HepG2 (cell line): ENCODE measurements around the gene OSBPL9. TPM values are rescaled to one million over a fixed set of nuclear protein-coding genes. Genes with fewer than 3 reads are reported as not detected.

Experiments
- ATAC-seq: fragments of 200-7000 bp; cut with Tn5 transposase; 3 replicates; pipeline ENCODE4 v1.9.1; 2020; ENCODE audit warnings: mild to moderate bottlenecking, moderate library complexity
- BruUV-seq: library from RNA; stranded (reverse); fragments of 400-500 nt; replicated peaks from 2 replicates; lab custom pipeline; 2021; lab: Mats Ljungman, UMichigan
- CTCF ChIA-PET: fragments of 300-600 bp; formaldehyde crosslinking; extraction: SDS; loops from one replicate; lab custom pipeline; 2021; ENCODE audit warnings: low total read pairs, inconsistent platforms, low intra/inter-chr PET ratio; lab: Yijun Ruan, JAX
- POLR2A ChIA-PET: fragments of 350-600 bp; sonication (Branson Sonifier 250); formaldehyde crosslinking; loops from one replicate; lab custom pipeline; 2020; ENCODE audit warnings: antibody characterized with exemption, inconsistent platforms; lab: Yijun Ruan, JAX
- DNase-seq: peaks from one replicate; pipeline ENCODE4 v3.0.0-alpha.2; 2015; ENCODE audit warnings: low spot score
- FAIRE-seq: peaks from 3 replicates; lab custom pipeline; 2011; peaks lifted over from hg19 to GRCh38; lab: Jason Lieb, UNC
- H2AFZ ChIP-seq: one replicate; pipeline ENCODE4 v1.6.1; 2011; ENCODE audit warnings: low read length, inconsistent platforms
- H3K27ac ChIP-seq: fragments of 300-600 bp; 3 replicates; pipeline ENCODE4 v1.8.0; 2011; ENCODE audit warnings: mixed run types, mild to moderate bottlenecking, mixed read lengths, low read length, inconsistent platforms; ENCODE audit not compliant: insufficient read depth; ENCODE audit errors: extremely low read length
- H3K27me3 ChIP-seq, 2 experiments: fragments of 200-600 bp in 1 of 2; 2 replicates in 1 of 2; 3 replicates in 1 of 2; pipeline versions ENCODE4 v1.6.0 to v1.8.0; 2011; ENCODE audit warnings: low read length in 2 of 2, mild to moderate bottlenecking in 2 of 2, moderate library complexity in 2 of 2, inconsistent platforms in 1 of 2; ENCODE audit not compliant: insufficient read depth in 2 of 2, control insufficient read depth in 1 of 2
- H3K36me3 ChIP-seq, 2 experiments: fragments of 200-600 bp in 1 of 2; replicated peaks in 1 of 2; 2 replicates in 1 of 2; 3 replicates in 1 of 2; pipeline versions ENCODE4 v1.5.1 to v1.8.0; 2011; ENCODE audit warnings: low read length in 2 of 2, inconsistent platforms in 1 of 2; ENCODE audit not compliant: insufficient read depth in 2 of 2, control insufficient read depth in 1 of 2
- H3K4me1 ChIP-seq: 2 replicates; pipeline ENCODE4 v1.5.1; 2012; ENCODE audit warnings: low read length, inconsistent platforms; ENCODE audit not compliant: insufficient read depth
- H3K4me2 ChIP-seq: 2 replicates; pipeline ENCODE4 v1.6.0; 2011; ENCODE audit warnings: low read depth, low read length, inconsistent platforms
- H3K4me3 ChIP-seq, 3 experiments: fragments of 200-600 bp in 1 of 3; sonication (generic), shearing (Covaris generic) in 1 of 3; replicated peaks in 1 of 3; 2 replicates each; pipeline ENCODE4 v1.5.1; 2011 to 2016; ENCODE audit warnings: low read length in 3 of 3, inconsistent platforms in 2 of 3, low read depth in 2 of 3, mild to moderate bottlenecking in 2 of 3, control low read depth in 1 of 3, mixed read lengths in 1 of 3; ENCODE audit not compliant: insufficient read depth in 1 of 3
- H3K79me2 ChIP-seq: one replicate; pipeline ENCODE4 v1.6.1; 2011; ENCODE audit warnings: low read length, inconsistent platforms; ENCODE audit not compliant: insufficient read depth
- H3K9ac ChIP-seq: 2 replicates; pipeline ENCODE4 v1.6.0; 2011; ENCODE audit warnings: mild to moderate bottlenecking, low read depth, low read length, inconsistent platforms; ENCODE audit not compliant: insufficient read depth
- H3K9me3 ChIP-seq: 2 replicates; pipeline ENCODE4 v1.5.1; 2012; ENCODE audit warnings: mild to moderate bottlenecking, low read length
- H4K20me1 ChIP-seq: 2 replicates; pipeline ENCODE4 v1.6.0; 2011; ENCODE audit warnings: inconsistent platforms, mild to moderate bottlenecking, low read length, moderate library complexity; ENCODE audit not compliant: insufficient read depth
- FOXA3 ChIP-seq: IDR thresholded peaks from 2 replicates; pipeline ENCODE4 v1.6.1; 2016; ENCODE audit warnings: missing genetic modification reagents, missing compliant biosample characterization
- GABPA ChIP-seq, 2 experiments: IDR thresholded peaks; 2 replicates each; pipeline ENCODE4 v1.6.1; 2011 to 2016; ENCODE audit warnings: low read depth in 2 of 2, low read length in 1 of 2, missing biosample characterization in 1 of 2, missing genetic modification characterization in 1 of 2
- GPN1 ChIP-seq: sonication (generic); formaldehyde crosslinking; IDR thresholded peaks from 2 replicates; pipeline ENCODE4 v1.5.1; 2020; ENCODE audit warnings: missing genetic modification reagents, borderline replicate concordance
- HNRNPUL1 ChIP-seq: fragments of 200-400 bp; formaldehyde crosslinking; IDR thresholded peaks from 2 replicates; pipeline ENCODE4 v1.6.1; 2017; ENCODE audit warnings: low read depth, mild to moderate bottlenecking, low read length, moderate library complexity
- MAFG ChIP-seq: sonication (generic); formaldehyde crosslinking; IDR thresholded peaks from 2 replicates; pipeline ENCODE4 v1.5.1; 2020; ENCODE audit warnings: mild to moderate bottlenecking, missing genetic modification reagents
- NAIF1 ChIP-seq: sonication (generic); formaldehyde crosslinking; IDR thresholded peaks from 2 replicates; pipeline ENCODE4 v1.5.0; 2020; ENCODE audit warnings: mild to moderate bottlenecking, missing genetic modification reagents, borderline replicate concordance
- NBN ChIP-seq: fragments of 450-650 bp; conservative IDR thresholded peaks from 2 replicates; pipeline ENCODE4 v1.6.1; 2017
- NFE2L2 ChIP-seq: fragments of 150-350 bp; IDR thresholded peaks from 2 replicates; pipeline ENCODE4 v1.6.1; 2014; ENCODE audit warnings: low read length
- NFYB ChIP-seq: sonication (generic); formaldehyde crosslinking; IDR thresholded peaks from 2 replicates; pipeline ENCODE4 v1.4.0; 2020; ENCODE audit warnings: missing genetic modification reagents
- RNF2 ChIP-seq: fragments of 450-650 bp; conservative IDR thresholded peaks from 2 replicates; pipeline ENCODE4 v1.6.1; 2016; ENCODE audit warnings: low read depth
- RORA ChIP-seq: sonication (generic); formaldehyde crosslinking; IDR thresholded peaks from 2 replicates; pipeline ENCODE4 v1.5.0; 2020; ENCODE audit warnings: mild to moderate bottlenecking, missing genetic modification reagents, moderate library complexity
- SKI ChIP-seq: fragments of 450-650 bp; IDR thresholded peaks from one replicate; pipeline ENCODE4 v1.6.1; 2018; ENCODE audit warnings: mild to moderate bottlenecking; ENCODE audit not compliant: partially characterized antibody
- SMAD1 ChIP-seq: sonication (generic); formaldehyde crosslinking; IDR thresholded peaks from 2 replicates; pipeline ENCODE4 v1.4.0; 2020; ENCODE audit warnings: missing genetic modification reagents, low read depth, mild to moderate bottlenecking, borderline replicate concordance
- SP5 ChIP-seq: IDR thresholded peaks from 2 replicates; pipeline ENCODE4 v1.6.1; 2016; ENCODE audit warnings: low read depth, borderline replicate concordance
- SRSF1 ChIP-seq: fragments of 200-400 bp; formaldehyde crosslinking; optimal IDR thresholded peaks from 2 replicates; pipeline ENCODE3; 2017; ENCODE audit warnings: mild to moderate bottlenecking, low read depth, low read length, moderate library complexity
- THAP8 ChIP-seq: sonication (generic); formaldehyde crosslinking; IDR thresholded peaks from 2 replicates; pipeline ENCODE4 v1.5.1; 2020; ENCODE audit warnings: missing genetic modification reagents, mild to moderate bottlenecking, borderline replicate concordance
- ZKSCAN5 ChIP-seq: sonication (generic); formaldehyde crosslinking; IDR thresholded peaks from 2 replicates; pipeline ENCODE4 v1.5.1; 2020; ENCODE audit warnings: mild to moderate bottlenecking, missing genetic modification reagents
- ZNF12 ChIP-seq: sonication (generic); formaldehyde crosslinking; IDR thresholded peaks from 2 replicates; pipeline ENCODE4 v1.5.0; 2020; ENCODE audit warnings: missing genetic modification reagents
- WGBS: methylation state at CpG from one replicate; pipeline ENCODE4 v1.1.6; 2017; ENCODE audit warnings: low lambda C conversion rate; 5-methylcytosine and 5-hydroxymethylcytosine counted together
- in situ Hi-C: cut with HindIII; loops from 2 replicates; pipeline ENCODE4 v1.10.0; 2017; ENCODE audit warnings: low pct_unique_long_range_greater_than_20kb; ENCODE audit not compliant: extremely low pct_ligation_motif_present
- intact Hi-C: fragments of 100-400 bp; cut with micrococcal nuclease; formaldehyde crosslinking; loops from one replicate; pipeline ENCODE4 v1.10.0; 2022; ENCODE audit not compliant: unreplicated experiment
- polyA plus RNA-seq, 8 experiments: library from polyadenylated mRNA; depleted of rRNA in 3 of 8; stranded (reverse) in 7 of 8; unstranded in 1 of 8; fragments of >200 nt; fragmentation: Illumina TruSeq in 4 of 8; extraction: Trizol in 4 of 8; gene quantifications; 2 replicates each; pipeline versions ENCODE4 v1.2.1 to v1.2.3, GENCODE V29; 2011 to 2016; ENCODE audit warnings: low read depth in 4 of 8, missing spikeins in 1 of 8, mixed read lengths in 1 of 8; ENCODE audit not compliant: insufficient read depth in 1 of 8
- total RNA-seq, 5 experiments: library from RNA; depleted of rRNA; stranded (reverse); fragments of >200 nt; fragmentation: Illumina TruSeq; extraction: Trizol; gene quantifications; 2 replicates each; pipeline ENCODE4 v1.2.3, GENCODE V29; 2016; ENCODE audit warnings: low read depth in 1 of 5
- TF ChIP-seq, protein P1 (sequence below): sonication (generic); formaldehyde crosslinking; IDR thresholded peaks from 2 replicates; pipeline ENCODE4 v1.4.0; 2020; ENCODE audit warnings: missing genetic modification reagents
- TF ChIP-seq, protein P2 (sequence below): sonication (generic); formaldehyde crosslinking; IDR thresholded peaks from 2 replicates; pipeline ENCODE4 v1.5.1; 2020; ENCODE audit warnings: mild to moderate bottlenecking, missing genetic modification reagents, moderate library complexity

The OSBPL9 gene
- total and polyA plus RNA-seq, 2 of the 13 experiments (the other 11 are each of a cell fraction or from before 2014, with no cell fraction given), result 83.6 to 142 TPM

- BruUV-seq, result no TSS peak
- 0% methylated on average over 2 of the region's 2 CpGs for WGBS
- Histone ChIP-seq H3K4me2 (no peak overlapping the region), H3K4me1 (peaks cover 3% of the 10 kb centered on the region), H3K4me3 (no peak overlapping the region), H2AFZ (no peak overlapping the region), H3K27me3 (peaks cover 1 to 3% of the 10 kb centered on the region in 2 experiments; a peak in 2 of 5 replicates), H3K79me2 (no peaks in the 10 kb centered on the region), H3K9ac (no peak overlapping the region), H3K9me3 (no peaks in the 10 kb centered on the region), H3K27ac (no peak overlapping the region), H4K20me1 (no peaks in the 10 kb centered on the region), H3K36me3 (no peaks in the 10 kb centered on the region)
- TF ChIP-seq, protein P1, sequence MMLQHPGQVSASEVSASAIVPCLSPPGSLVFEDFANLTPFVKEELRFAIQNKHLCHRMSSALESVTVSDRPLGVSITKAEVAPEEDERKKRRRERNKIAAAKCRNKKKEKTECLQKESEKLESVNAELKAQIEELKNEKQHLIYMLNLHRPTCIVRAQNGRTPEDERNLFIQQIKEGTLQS, result no peak
- TF ChIP-seq SRSF1, result no peak
- TF ChIP-seq RORA (CRISPR knock-in tag), result no peak
- TF ChIP-seq NFE2L2, result no peak
- FAIRE-seq (no peak), ATAC-seq (no peak), DNase-seq (no peak)
- POLR2A ChIA-PET, result no interaction called here
- intact Hi-C loops (no loop called here), in situ Hi-C loops (no loop called here)
- CTCF ChIA-PET, result no interaction called here
Measured at GRCh38 chr1:51576085-51576444, 40.8 kb upstream of the OSBPL9 start.

- DNase-seq (no peak), ATAC-seq (no peak), FAIRE-seq (no peak)
- no peaks in the 10 kb centered on the region for H3K79me2 ChIP-seq
- H3K36me3 ChIP-seq, result no peaks in the 10 kb centered on the region
- H3K27me3 ChIP-seq, result peaks cover 1 to 3% of the 10 kb centered on the region in 2 experiments; a peak in 2 of 5 replicates
- peaks cover 11% of the 10 kb centered on the region for H3K4me1 ChIP-seq
- no peak overlapping the region for H3K27ac ChIP-seq
- no TSS peak for BruUV-seq
- 69% methylated on average over 6 of the region's 6 CpGs for WGBS
- H3K9me3 ChIP-seq, result no peaks in the 10 kb centered on the region
- H4K20me1 ChIP-seq, result no peaks in the 10 kb centered on the region
- intact Hi-C loops, result no loop called here
- H3K9ac ChIP-seq, result no peak overlapping the region
- no peak overlapping the region for H3K4me3 ChIP-seq
- H3K4me2 ChIP-seq, result no peak overlapping the region
- no peak overlapping the region for H2AFZ ChIP-seq
- in situ Hi-C loops, result no loop called here
- ChIA-PET POLR2A (no interaction called here), CTCF (no interaction called here)
- TF ChIP-seq ZNF12 (CRISPR knock-in tag) (no peak), FOXA3 (CRISPR knock-in tag) (no peak), THAP8 (CRISPR knock-in tag) (no peak), NFYB (CRISPR knock-in tag) (no peak), RNF2 (no peak), HNRNPUL1 (no peak), GABPA (IDR thresholded peaks at IDR 0.05; ENCODE audit: low read depth, low read length) (no peak), GABPA (CRISPR knock-in tag; IDR thresholded peaks at IDR 0.05; ENCODE audit: low read depth) (no peak), SKI (no peak), ZKSCAN5 (CRISPR knock-in tag) (no peak), NAIF1 (CRISPR knock-in tag) (no peak), SMAD1 (CRISPR knock-in tag) (no peak), NBN (no peak), GPN1 (no peak), MAFG (CRISPR knock-in tag) (no peak), SP5 (CRISPR knock-in tag) (no peak)
- TF ChIP-seq, protein P2, sequence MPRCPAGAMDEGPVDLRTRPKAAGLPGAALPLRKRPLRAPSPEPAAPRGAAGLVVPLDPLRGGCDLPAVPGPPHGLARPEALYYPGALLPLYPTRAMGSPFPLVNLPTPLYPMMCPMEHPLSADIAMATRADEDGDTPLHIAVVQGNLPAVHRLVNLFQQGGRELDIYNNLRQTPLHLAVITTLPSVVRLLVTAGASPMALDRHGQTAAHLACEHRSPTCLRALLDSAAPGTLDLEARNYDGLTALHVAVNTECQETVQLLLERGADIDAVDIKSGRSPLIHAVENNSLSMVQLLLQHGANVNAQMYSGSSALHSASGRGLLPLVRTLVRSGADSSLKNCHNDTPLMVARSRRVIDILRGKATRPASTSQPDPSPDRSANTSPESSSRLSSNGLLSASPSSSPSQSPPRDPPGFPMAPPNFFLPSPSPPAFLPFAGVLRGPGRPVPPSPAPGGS (CRISPR knock-in tag), result no peak
Measured at GRCh38 chr1:51576923-51577322, 40.0 kb upstream of the OSBPL9 start.
